T-helper 17 cell (primary cell): ENCODE measurements around the gene FILIP1L. TPM values are rescaled to one million over a fixed set of nuclear protein-coding genes. Genes with fewer than 3 reads are reported as not detected.

Source experiments
- ATAC-seq: fragments of 150-1000 bp; cut with Tn5 transposase; 2 replicates; pipeline ENCODE4 v1.10.0; 2021; ENCODE audit warnings: mild to moderate bottlenecking, moderate library complexity
- DNase-seq, 3 donors: peaks; one replicate each; pipeline versions ENCODE4 v3.0.0 to v3.0.0-alpha.2; 2020 to 2021
- H3K9me3 ChIP-seq: one replicate; pipeline ENCODE4 v1.7.0; 2013; ENCODE audit warnings: low read length, mild to moderate bottlenecking; ENCODE audit not compliant: control insufficient read depth, poor library complexity, severe bottlenecking
- H3K27ac Mint-ChIP-seq: one replicate; pipeline ENCODE4 v1.8.0; 2022; ENCODE audit warnings: mild to moderate bottlenecking, moderate library complexity, mixed read lengths
- H3K27me3 Mint-ChIP-seq: one replicate; pipeline ENCODE4 v1.8.0; 2022; ENCODE audit warnings: mixed read lengths
- H3K36me3 Mint-ChIP-seq: one replicate; pipeline ENCODE4 v1.8.0; 2022; ENCODE audit warnings: low read depth, mixed read lengths
- H3K4me1 Mint-ChIP-seq: one replicate; pipeline ENCODE4 v1.8.0; 2022; ENCODE audit warnings: mild to moderate bottlenecking, mixed read lengths
- H3K4me3 Mint-ChIP-seq: one replicate; pipeline ENCODE4 v1.8.0; 2022; ENCODE audit warnings: mild to moderate bottlenecking, moderate library complexity, mixed read lengths
- total RNA-seq, 4 donors: library from RNA in 2 of 4; stranded (reverse) in 2 of 4; gene quantifications; one replicate each; pipeline ENCODE4 v1.2.3 and lab custom pipeline; 2022 to 2026

FILIP1L gene
- total RNA-seq, 2 donors from 2014 or later: 0.82 TPM; not detected in 1

DNA sequence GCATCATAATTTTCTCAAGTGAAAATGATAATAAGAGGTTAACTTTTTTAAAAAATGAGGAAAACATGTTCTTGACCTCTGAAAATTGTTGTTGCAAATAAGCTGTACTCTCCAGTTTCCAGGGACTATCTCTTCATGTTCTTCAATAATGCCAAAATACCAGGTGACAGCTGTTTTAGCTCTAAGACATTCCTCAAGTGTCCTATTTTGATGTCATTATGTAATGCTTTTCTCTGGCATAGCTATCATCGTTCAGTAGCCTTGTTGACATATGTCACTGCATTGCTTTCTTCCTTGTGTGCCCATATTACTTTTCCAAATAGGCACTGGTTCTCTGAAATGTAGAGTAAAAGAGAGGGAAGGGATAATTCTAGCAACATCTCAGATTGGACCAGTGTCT lies 5.7 kb upstream of the FILIP1L start:
- ATAC-seq (no peak), DNase-seq (no peak)
- Mint-ChIP-seq H3K27me3 (no peaks in the 10 kb centered on the region), H3K4me3 (no peak overlapping the region), H3K4me1 (peaks cover 7% of the 10 kb centered on the region), H3K36me3 (peaks cover 7% of the 10 kb centered on the region), H3K27ac (no peak overlapping the region)
- peaks cover 2% of the 10 kb centered on the region for H3K9me3 ChIP-seq

GRCh38 chr3:100117093-100117492 lies 2.8 kb upstream of the FILIP1L start:
- no peak for DNase-seq
- H3K4me3 Mint-ChIP-seq: no peak overlapping the region
- no peaks in the 10 kb centered on the region for H3K4me1 Mint-ChIP-seq
- peaks cover 2% of the 10 kb centered on the region for H3K9me3 ChIP-seq
- no peak for ATAC-seq
- no peaks in the 10 kb centered on the region for H3K27me3 Mint-ChIP-seq
- H3K27ac Mint-ChIP-seq: no peak overlapping the region
- no peaks in the 10 kb centered on the region for H3K36me3 Mint-ChIP-seq

DNA sequence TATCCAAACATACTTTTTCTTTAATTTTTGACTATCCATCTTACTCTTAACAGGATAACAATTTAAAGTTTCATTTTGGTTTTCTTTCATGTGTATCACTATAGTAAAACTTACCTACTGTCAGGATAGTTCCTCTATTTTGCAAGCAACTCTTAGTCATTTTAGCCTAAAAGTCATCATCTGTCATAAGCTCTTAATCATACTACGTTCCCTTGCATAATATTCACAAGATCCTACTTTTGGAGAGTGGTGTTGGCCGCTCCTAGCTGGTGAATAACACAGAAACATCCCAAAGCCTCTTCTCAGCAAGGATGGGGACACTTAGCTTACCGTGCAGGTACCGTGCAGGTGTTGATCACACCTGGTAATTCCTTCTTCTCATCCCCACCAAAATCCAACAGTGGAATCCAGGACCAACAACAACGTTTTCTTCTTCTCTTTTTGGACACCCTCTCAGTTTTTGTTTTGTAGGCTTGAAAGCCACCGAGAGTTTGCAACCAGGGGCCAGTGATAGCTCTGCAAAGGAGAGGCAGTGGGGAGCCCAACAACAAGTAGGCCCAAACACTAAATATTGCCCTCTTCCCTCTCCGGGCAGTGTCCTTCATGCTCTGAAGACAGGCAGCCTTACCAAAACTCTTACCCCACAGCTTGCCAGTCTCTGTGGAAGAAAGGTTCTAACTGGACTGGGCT lies 433 bp downstream of the FILIP1L start:
- ATAC-seq (no peak), DNase-seq (no peak)
- Mint-ChIP-seq H3K4me3 (no peak overlapping the region), H3K4me1 (no peaks in the 10 kb centered on the region), H3K36me3 (no peaks in the 10 kb centered on the region), H3K27ac (peak overlapping the region; percentile 11), H3K27me3 (no peaks in the 10 kb centered on the region)
- no peaks in the 10 kb centered on the region for H3K9me3 ChIP-seq

DNA sequence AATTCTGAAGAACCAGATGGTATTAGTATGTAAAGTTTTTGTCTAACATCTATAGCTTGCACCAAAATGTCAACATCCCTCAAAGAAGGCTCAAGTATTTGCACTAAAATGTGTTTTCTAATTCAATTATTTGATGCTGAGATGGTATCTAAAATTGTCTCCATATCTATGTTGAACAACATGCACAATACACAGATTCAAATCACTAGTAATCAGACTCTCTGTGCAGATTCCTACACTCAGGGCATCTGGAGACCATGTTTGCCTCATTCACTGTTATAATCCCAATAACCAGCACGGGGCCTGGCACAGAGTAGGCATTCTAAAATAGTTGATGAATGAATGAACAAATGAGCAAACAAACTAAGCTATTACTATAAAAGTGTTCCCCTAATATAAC lies 2.6 kb downstream of the FILIP1L start:
- DNase-seq (no peak), ATAC-seq (no peak)
- Mint-ChIP-seq H3K36me3 (no peaks in the 10 kb centered on the region), H3K4me1 (no peaks in the 10 kb centered on the region), H3K4me3 (no peak overlapping the region), H3K27ac (no peak overlapping the region), H3K27me3 (no peaks in the 10 kb centered on the region)
- no peaks in the 10 kb centered on the region for H3K9me3 ChIP-seq

DNA sequence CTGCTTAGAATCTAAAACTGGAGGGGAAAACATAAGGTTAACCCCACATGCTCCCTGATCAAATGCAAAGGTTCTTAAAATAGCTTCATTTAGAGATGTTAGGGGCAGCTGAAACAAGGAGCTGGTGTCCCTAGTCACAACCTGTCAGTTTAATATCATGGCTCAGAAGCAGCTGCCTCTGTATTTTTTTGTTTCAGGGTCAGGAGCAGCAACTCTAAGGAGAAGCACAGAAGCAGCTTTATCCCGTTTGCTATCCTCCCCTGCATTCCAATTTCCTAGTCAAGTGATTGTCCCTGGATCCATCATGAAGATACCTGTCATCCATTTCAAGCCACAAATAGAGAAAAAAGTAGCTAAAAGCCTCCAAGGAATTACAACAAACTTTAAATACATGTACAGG lies 4.1 kb downstream of the FILIP1L start:
- no peaks in the 10 kb centered on the region for H3K9me3 ChIP-seq
- no peak for DNase-seq
- no peak overlapping the region for H3K27ac Mint-ChIP-seq
- H3K27me3 Mint-ChIP-seq: no peaks in the 10 kb centered on the region
- no peak overlapping the region for H3K4me3 Mint-ChIP-seq
- no peaks in the 10 kb centered on the region for H3K36me3 Mint-ChIP-seq
- no peak for ATAC-seq
- H3K4me1 Mint-ChIP-seq: no peaks in the 10 kb centered on the region

DNA sequence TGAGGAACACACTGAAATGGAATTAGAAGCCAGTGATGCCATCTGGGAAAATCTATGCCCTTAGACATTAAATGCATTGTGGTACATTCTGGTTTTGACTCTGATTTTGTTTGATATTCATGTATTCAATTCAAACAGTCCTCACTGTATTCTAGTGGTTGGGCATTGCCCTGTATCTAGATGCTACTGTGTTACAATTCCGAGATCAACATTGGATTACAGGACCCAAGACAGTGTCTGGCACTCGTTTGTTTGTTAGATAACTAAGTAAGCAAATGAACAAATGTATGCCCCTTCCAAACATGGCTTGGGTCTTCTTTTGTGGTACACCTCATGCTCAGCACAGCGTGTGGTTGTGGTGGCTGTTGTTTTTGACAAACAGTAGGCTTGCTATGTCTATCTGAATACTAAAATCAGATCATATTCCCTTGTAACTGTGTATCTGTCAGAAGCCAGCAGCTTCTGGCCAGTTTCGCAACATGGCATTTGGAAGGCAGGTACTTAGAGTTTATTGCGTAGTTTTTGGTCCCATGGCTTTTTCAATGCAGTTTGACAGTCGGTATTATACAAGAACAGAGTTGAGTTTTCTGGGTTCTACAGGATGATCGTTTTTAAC lies 5.7 kb downstream of the FILIP1L start:
- DNase-seq (no peak), ATAC-seq (no peak)
- Mint-ChIP-seq H3K4me3 (no peak overlapping the region), H3K4me1 (no peaks in the 10 kb centered on the region), H3K27me3 (no peaks in the 10 kb centered on the region), H3K27ac (no peak overlapping the region), H3K36me3 (no peaks in the 10 kb centered on the region)
- no peaks in the 10 kb centered on the region for H3K9me3 ChIP-seq

DNA sequence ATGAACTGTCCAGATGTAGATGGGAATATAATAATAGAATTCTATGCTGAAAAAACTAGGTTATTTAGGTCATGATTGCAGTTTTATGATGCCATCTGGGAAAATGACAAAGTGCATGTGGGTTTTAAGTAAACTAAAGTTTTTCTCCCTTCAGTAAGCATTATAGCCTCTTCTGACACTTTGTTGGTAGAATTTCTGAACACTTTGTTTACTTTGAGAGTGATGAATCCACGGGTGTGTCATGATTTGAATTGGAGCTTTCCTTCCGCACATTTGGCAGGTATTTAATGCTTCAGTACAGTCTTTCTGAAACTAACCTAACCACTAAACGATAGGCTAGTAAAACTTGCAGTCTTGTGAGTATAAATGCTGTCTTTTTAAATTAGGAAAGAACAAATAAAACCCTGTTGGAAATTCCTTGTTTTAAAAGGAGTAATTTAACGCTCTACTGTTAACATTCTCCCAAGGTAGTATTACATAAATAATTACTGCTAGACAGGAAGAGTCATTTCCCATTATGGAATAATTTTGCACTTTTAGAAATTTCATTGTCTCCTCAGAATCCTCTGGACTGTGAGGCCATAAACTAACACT lies 7.0 kb downstream of the FILIP1L start:
- DNase-seq (no peak), ATAC-seq (no peak)
- peaks cover 2% of the 10 kb centered on the region for H3K36me3 Mint-ChIP-seq
- no peaks in the 10 kb centered on the region for H3K27me3 Mint-ChIP-seq
- H3K4me3 Mint-ChIP-seq: no peak overlapping the region
- no peak overlapping the region for H3K27ac Mint-ChIP-seq
- H3K9me3 ChIP-seq: no peaks in the 10 kb centered on the region
- no peaks in the 10 kb centered on the region for H3K4me1 Mint-ChIP-seq

DNA sequence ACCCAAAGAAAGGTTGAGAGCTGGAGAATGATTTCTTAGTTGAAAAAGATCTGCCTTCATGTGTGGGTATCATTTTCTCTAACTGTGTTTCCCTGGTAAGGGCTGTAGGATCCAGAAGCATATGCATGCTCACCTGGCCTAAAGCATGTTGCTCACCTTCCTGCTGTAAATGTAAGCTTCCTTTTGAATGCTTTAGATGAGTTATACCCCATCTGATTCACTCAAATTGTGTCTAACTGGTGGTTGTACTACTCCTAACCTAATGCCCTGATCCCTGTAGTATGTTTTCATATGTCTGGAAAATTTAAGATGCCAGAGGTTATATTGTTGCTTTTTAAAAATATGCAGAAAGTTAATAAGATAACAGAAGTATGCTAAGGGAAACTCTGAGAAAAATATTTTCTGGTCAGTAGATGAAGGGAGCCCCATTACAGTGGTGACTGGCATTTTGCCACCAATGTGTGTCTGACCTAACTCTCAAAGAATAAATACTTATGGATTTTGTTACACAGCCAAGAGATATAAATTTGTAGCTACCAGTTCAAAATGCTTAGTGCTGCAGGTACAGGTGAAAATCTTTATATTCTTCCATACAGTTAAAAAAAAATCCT lies 7.7 kb downstream of the FILIP1L start:
- Mint-ChIP-seq H3K27ac (no peak overlapping the region), H3K4me3 (no peak overlapping the region), H3K27me3 (no peaks in the 10 kb centered on the region), H3K4me1 (no peaks in the 10 kb centered on the region), H3K36me3 (peaks cover 2% of the 10 kb centered on the region)
- ATAC-seq (no peak), DNase-seq (no peak)
- H3K9me3 ChIP-seq: no peaks in the 10 kb centered on the region

DNA sequence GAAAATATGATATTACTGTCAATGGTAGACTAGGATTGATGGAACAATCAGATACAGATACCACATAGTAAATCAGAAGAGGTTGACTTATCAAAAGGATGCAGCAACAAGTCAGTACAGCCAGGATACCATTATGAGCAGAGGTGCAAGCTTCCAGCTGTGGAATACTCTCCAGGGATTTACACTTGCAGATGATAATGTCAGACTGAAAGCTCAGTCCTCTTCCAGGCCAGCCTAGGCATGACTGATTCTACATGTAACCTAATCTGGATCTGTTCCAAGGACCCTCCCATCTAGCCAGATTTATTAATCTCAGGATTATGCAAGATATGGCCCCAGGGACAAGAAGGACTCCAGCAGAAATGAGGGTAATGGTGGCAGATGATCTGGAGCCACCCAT lies 8.2 kb downstream of the FILIP1L start:
- Mint-ChIP-seq H3K36me3 (peaks cover 2% of the 10 kb centered on the region), H3K27me3 (no peaks in the 10 kb centered on the region), H3K27ac (no peak overlapping the region), H3K4me1 (no peaks in the 10 kb centered on the region), H3K4me3 (no peak overlapping the region)
- no peaks in the 10 kb centered on the region for H3K9me3 ChIP-seq
- ATAC-seq: no peak
- no peak for DNase-seq

- no peak overlapping the region for H3K27ac Mint-ChIP-seq
Observed at GRCh38 chr3:100105501-100105900, 8.8 kb downstream of the FILIP1L start.

GRCh38 chr3:100104817-100105413 lies 9.4 kb downstream of the FILIP1L start:
- no peak overlapping the region for H3K4me3 Mint-ChIP-seq

More at GRCh38 chr3:100105501-100105900, 8.8 kb downstream of the FILIP1L start:
- no peaks in the 10 kb centered on the region for H3K27me3 Mint-ChIP-seq
- no peak overlapping the region for H3K4me3 Mint-ChIP-seq
- ATAC-seq (no peak), DNase-seq (no peak)
- H3K36me3 Mint-ChIP-seq: peaks cover 2% of the 10 kb centered on the region
- H3K4me1 Mint-ChIP-seq: no peaks in the 10 kb centered on the region
- no peaks in the 10 kb centered on the region for H3K9me3 ChIP-seq

GRCh38 chr3:100104442-100104798 lies 9.9 kb downstream of the FILIP1L start:
- Mint-ChIP-seq H3K36me3 (peaks cover 2% of the 10 kb centered on the region), H3K27me3 (no peaks in the 10 kb centered on the region), H3K27ac (no peak overlapping the region), H3K4me3 (no peak overlapping the region), H3K4me1 (no peaks in the 10 kb centered on the region)
- ATAC-seq: no peak
- DNase-seq: no peak
- H3K9me3 ChIP-seq: no peaks in the 10 kb centered on the region

More at GRCh38 chr3:100104817-100105413, 9.4 kb downstream of the FILIP1L start:
- DNase-seq (no peak), ATAC-seq (no peak)
- no peaks in the 10 kb centered on the region for H3K9me3 ChIP-seq
- Mint-ChIP-seq H3K4me1 (no peaks in the 10 kb centered on the region), H3K36me3 (peaks cover 2% of the 10 kb centered on the region), H3K27ac (no peak overlapping the region), H3K27me3 (no peaks in the 10 kb centered on the region)
